Aorta (tissue), 5 donors: ENCODE data around the gene TTC8. TPM values are rescaled to one million over a fixed set of nuclear protein-coding genes. Genes with fewer than 3 reads are reported as not detected.
"Not testable (repeated sequence)": the region's sequence is repeated elsewhere in the genome, so short reads cannot be mapped to it uniquely, and the experiment has no call there.

Source experiments
- ATAC-seq: fragments of 200-7000 bp; cut with Tn5 transposase; one replicate; pipeline ENCODE4 v1.9.1; 2022; ENCODE audit warnings: moderate library complexity; ENCODE audit not compliant: low FRiP score
- DNase-seq, 2 donors: peaks; one replicate each; pipeline ENCODE4 v3.0.0-alpha.2; 2020
- H3K27ac ChIP-seq, 2 donors: one replicate each; pipeline ENCODE4 v1.5.1; 2013; ENCODE audit warnings: low read length in 2 of 2, mild to moderate bottlenecking in 2 of 2, moderate library complexity in 2 of 2, control low read depth in 1 of 2, inconsistent platforms in 1 of 2, low read depth in 1 of 2
- H3K27me3 ChIP-seq, 2 donors: one replicate each; pipeline ENCODE4 v1.6.1; 2013; ENCODE audit warnings: control low read depth in 1 of 2, low read length in 1 of 2, mild to moderate bottlenecking in 1 of 2, moderate library complexity in 1 of 2; ENCODE audit not compliant: insufficient read depth in 2 of 2, control insufficient read depth in 1 of 2
- H3K36me3 ChIP-seq, 2 donors: one replicate each; pipeline ENCODE4 v1.6.1; 2013; ENCODE audit warnings: control low read depth in 1 of 2, low read length in 1 of 2, mild to moderate bottlenecking in 1 of 2; ENCODE audit not compliant: insufficient read depth in 2 of 2, control insufficient read depth in 1 of 2
- H3K4me1 ChIP-seq, 2 donors: one replicate each; pipeline ENCODE4 v1.6.1; 2013; ENCODE audit warnings: low read length in 2 of 2, control low read depth in 1 of 2, mild to moderate bottlenecking in 1 of 2, moderate library complexity in 1 of 2; ENCODE audit not compliant: insufficient read depth in 2 of 2, control insufficient read depth in 1 of 2
- H3K4me3 ChIP-seq, 2 donors: one replicate each; pipeline ENCODE4 v1.5.1; 2013; ENCODE audit warnings: low read length in 2 of 2, control low read depth in 1 of 2, mild to moderate bottlenecking in 1 of 2
- H3K9me3 ChIP-seq: one replicate; pipeline ENCODE4 v1.6.1; 2013; ENCODE audit warnings: mild to moderate bottlenecking, low read length; ENCODE audit not compliant: control insufficient read depth
- WGBS, 2 donors: extraction: QIAGEN DNeasy Blood & Tissue Kit; methylation state at CpG; one replicate each; pipeline ENCODE4 v1.1.7; 2013; 5-methylcytosine and 5-hydroxymethylcytosine counted together
- intact Hi-C, 2 donors: fragments of 100-400 bp; cut with DNase I; formaldehyde crosslinking; loops; one replicate each; pipeline versions ENCODE4 v1.14.2 to v1.15.0; 2022
- polyA plus RNA-seq, 2 donors: library from polyadenylated mRNA; stranded (reverse); fragments of 200-250 nt; gene quantifications; one replicate each; pipeline ENCODE4 v1.2.3, GENCODE V29; 2013
- total RNA-seq, 2 donors: library from RNA; stranded (reverse); fragmentation: NEBNext Ultra II Directional; extraction: Animal tissue kit (Norgen Biotek cat#: 25700); gene quantifications; one replicate each; pipeline ENCODE4 v1.2.1, GENCODE V29; 2021
- donor health status: healthy with polysubstance abuse.
- donor health status: Bipolar disorder and iron deficiency.
- donor health status: DM: no; HTN: no; CAD: no.
- donor health status: DM: no; HTN: no; CAD: no.
- donor health status: DM: yes; HTN: yes; CAD: no.

Gene TTC8
- total and polyA plus RNA-seq, 4 donors = 10.5 to 23.1 (median 17.9) TPM

- intact Hi-C loops = no loop called here
- Histone ChIP-seq H3K27ac (no peak overlapping the region), H3K27me3 (no peaks in the 10 kb centered on the region), H3K36me3 (no peaks in the 10 kb centered on the region), H3K4me3 (no peak overlapping the region), H3K4me1 (no peaks in the 10 kb centered on the region), H3K9me3 (no peaks in the 10 kb centered on the region)
- 93 to 100% methylated on average over 1 of the region's 1 CpG for WGBS, 2 donors
- ATAC-seq (no peak), DNase-seq (no peak)
Observed at GRCh38 chr14:88818018-88818417, 6.4 kb upstream of the TTC8 start.

DNA sequence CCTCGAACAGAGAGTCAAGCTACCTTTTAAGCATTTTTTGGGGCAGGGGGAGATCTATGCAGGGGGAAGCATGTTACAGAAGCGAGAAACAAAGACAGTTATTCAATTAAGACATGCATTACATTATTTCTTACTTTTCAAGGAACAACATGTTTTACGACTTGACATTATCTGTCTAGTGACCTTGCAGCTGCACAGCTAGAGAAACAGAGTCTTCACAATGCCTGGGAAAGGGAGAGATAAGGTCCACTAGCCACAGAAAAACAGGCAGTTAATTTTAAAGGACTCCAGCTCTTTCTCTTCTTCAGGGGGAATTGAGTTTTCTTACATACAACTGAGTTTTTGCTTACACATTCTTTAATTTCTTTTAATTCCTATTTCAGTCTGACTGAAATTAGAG, 4.8 kb upstream of the TTC8 start:
- H3K36me3 ChIP-seq, ATAC-seq, intact Hi-C loops, H3K9me3 ChIP-seq, DNase-seq, H3K4me1 ChIP-seq, H3K4me3 ChIP-seq, H3K27ac ChIP-seq, H3K27me3 ChIP-seq: not testable (repeated sequence)
- WGBS, 2 donors = 63 to 67% methylated on average over 3 of the region's 3 CpGs

- no peaks in the 10 kb centered on the region for H3K27me3 ChIP-seq
- no peaks in the 10 kb centered on the region for H3K4me1 ChIP-seq
- 85 to 89% methylated on average over 2 of the region's 2 CpGs for WGBS, 2 donors
- no peak for DNase-seq
- no peak overlapping the region for H3K27ac ChIP-seq
- intact Hi-C loops = no loop called here
- no peaks in the 10 kb centered on the region for H3K36me3 ChIP-seq
- H3K9me3 ChIP-seq = no peaks in the 10 kb centered on the region
- no peak for ATAC-seq
- H3K4me3 ChIP-seq = no peak overlapping the region
Observed at GRCh38 chr14:88821378-88821777, 3.1 kb upstream of the TTC8 start.

GRCh38 chr14:88821888-88822287, 2.6 kb upstream of the TTC8 start:
- WGBS, 2 donors = 69 to 80% methylated on average over 2 of the region's 2 CpGs
- Histone ChIP-seq H3K4me1 (no peaks in the 10 kb centered on the region), H3K36me3 (no peaks in the 10 kb centered on the region), H3K4me3 (no peak overlapping the region), H3K9me3 (no peaks in the 10 kb centered on the region), H3K27me3 (no peaks in the 10 kb centered on the region), H3K27ac (no peak overlapping the region)
- ATAC-seq (no peak), DNase-seq (no peak)
- intact Hi-C loops = no loop called here

- 6 to 7% methylated on average over 9 of the region's 9 CpGs for WGBS, 2 donors
- intact Hi-C loops = no loop called here
- H3K27ac ChIP-seq = no peak overlapping the region
Observed at GRCh38 chr14:88823968-88824313, 510 bp upstream of the TTC8 start.

GRCh38 chr14:88825078-88825458, 617 bp downstream of the TTC8 start:
- ATAC-seq = no peak
- Histone ChIP-seq H3K4me3 (peak overlapping the region; percentile 22 to 75), H3K27ac (peak overlapping the region in 1 of 2 donors; percentile 73), H3K27me3 (no peaks in the 10 kb centered on the region), H3K9me3 (no peaks in the 10 kb centered on the region), H3K36me3 (no peaks in the 10 kb centered on the region), H3K4me1 (no peaks in the 10 kb centered on the region)
- DNase-seq = no peak
- intact Hi-C loops = no loop called here
- whole genome bisulfite sequencing, 2 donors = 8 to 9% methylated on average over 5 of the region's 5 CpGs

More at GRCh38 chr14:88823968-88824313, 510 bp upstream of the TTC8 start:
- H3K36me3 ChIP-seq = no peaks in the 10 kb centered on the region
- no peaks in the 10 kb centered on the region for H3K9me3 ChIP-seq
- no peak for ATAC-seq
- no peaks in the 10 kb centered on the region for H3K4me1 ChIP-seq
- H3K4me3 ChIP-seq = peak overlapping the region; percentile 11 to 95
- DNase-seq = no peak
- H3K27me3 ChIP-seq = no peaks in the 10 kb centered on the region

- no peaks in the 10 kb centered on the region for H3K9me3 ChIP-seq
- H3K27me3 ChIP-seq = no peaks in the 10 kb centered on the region
- peak overlapping the region; percentile 22 to 75 for H3K4me3 ChIP-seq
- intact Hi-C loops = no loop called here
- no peaks in the 10 kb centered on the region for H3K36me3 ChIP-seq
- no peaks in the 10 kb centered on the region for H3K4me1 ChIP-seq
- H3K27ac ChIP-seq = no peak overlapping the region
- whole genome bisulfite sequencing, 2 donors = 94 to 97% methylated on average over 9 of the region's 9 CpGs
- no peak for ATAC-seq
- no peak for DNase-seq
Observed at GRCh38 chr14:88825503-88825902, 1.1 kb downstream of the TTC8 start.

DNA sequence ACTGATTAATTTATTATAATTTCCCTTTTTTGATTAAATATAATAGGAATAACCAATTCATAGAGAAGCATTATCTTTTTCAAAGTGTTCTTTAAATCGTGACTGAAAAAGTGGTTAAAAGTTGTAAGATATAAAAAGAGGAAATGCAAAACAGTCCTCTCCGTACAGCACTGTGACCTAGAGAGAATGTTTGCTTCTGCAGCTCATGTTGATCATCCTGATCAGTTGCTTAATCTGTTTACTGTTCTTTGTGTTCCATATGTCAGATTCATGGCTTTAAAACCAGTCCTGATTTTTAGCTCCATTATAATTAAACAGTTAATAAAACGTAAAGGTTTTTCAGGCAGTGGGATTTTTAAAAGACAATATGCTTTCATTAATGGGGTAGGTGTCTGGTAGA, 4.7 kb downstream of the TTC8 start:
- 66 to 67% methylated on average over 3 of the region's 3 CpGs for WGBS, 2 donors
- H3K36me3 ChIP-seq = no peaks in the 10 kb centered on the region
- H3K27ac ChIP-seq = no peak overlapping the region
- peaks cover 0 to 3% of the 10 kb centered on the region in 2 donors for H3K4me1 ChIP-seq
- intact Hi-C loops = no loop called here
- ATAC-seq (no peak), DNase-seq (no peak)
- H3K9me3 ChIP-seq = no peaks in the 10 kb centered on the region
- no peak overlapping the region for H3K4me3 ChIP-seq
- H3K27me3 ChIP-seq = no peaks in the 10 kb centered on the region

- no peaks in the 10 kb centered on the region for H3K9me3 ChIP-seq
- WGBS, 2 donors = 88 to 90% methylated on average over 4 of the region's 4 CpGs
- no peaks in the 10 kb centered on the region for H3K36me3 ChIP-seq
- peaks cover 0 to 3% of the 10 kb centered on the region in 2 donors for H3K4me1 ChIP-seq
- no peak overlapping the region for H3K27ac ChIP-seq
- intact Hi-C loops = loop anchor here in 1 of 2 donors (5.0 to 10.0 kb wide), 2 partner anchors 277 to 1565 kb away; partner anchors contain the start of gene CALM1
- H3K27me3 ChIP-seq = no peaks in the 10 kb centered on the region
- ATAC-seq = no peak
- DNase-seq = no peak
- no peak overlapping the region for H3K4me3 ChIP-seq
Observed at GRCh38 chr14:88829685-88830302, 5.3 kb downstream of the TTC8 start.
